ENCODE measurements around the gene IGSF3. TPM values are rescaled to one million over a fixed set of nuclear protein-coding genes. Genes with fewer than 3 reads are reported as not detected.
A peak's percentile ranks its signal among the peaks of the same experiment; 100 is the strongest.

The IGSF3 gene
- total RNA-seq, 1 experiment from 2014 or later: 5.8 TPM

GRCh38 chr1:116557323-116557878 is 110.1 kb downstream of the IGSF3 start:
- no peaks in the 10 kb centered on the region for H3K36me3 ChIP-seq
- no peak overlapping the region for H3K4me3 ChIP-seq
- H3K27ac ChIP-seq: no peak overlapping the region; the same call in 1 of the 2 replicates

GRCh38 chr1:116556289-116557006 is 111.1 kb downstream of the IGSF3 start:
- no peaks in the 10 kb centered on the region for H3K27me3 ChIP-seq (replicated peaks)
- peak; percentile 86 to 89 for DNase-seq (ENCODE audit: low read depth in 1 of 2, low spot score in 2 of 2)
- H3K9me3 ChIP-seq (replicated peaks): no peaks in the 10 kb centered on the region
- H3K27ac ChIP-seq: peak overlapping the region; percentile 66
- H3K4me3 ChIP-seq: no peak overlapping the region
- no peaks in the 10 kb centered on the region for H3K36me3 ChIP-seq
- H3K4me1 ChIP-seq (replicated peaks): peaks cover 11% of the 10 kb centered on the region

More at GRCh38 chr1:116557323-116557878, 110.1 kb downstream of the IGSF3 start:
- no peak for DNase-seq (ENCODE audit: low read depth in 1 of 2, low spot score in 2 of 2)
- Histone ChIP-seq H3K27me3 (replicated peaks) (no peaks in the 10 kb centered on the region), H3K9me3 (replicated peaks) (no peaks in the 10 kb centered on the region), H3K4me1 (replicated peaks) (peaks cover 11% of the 10 kb centered on the region)

- H3K4me3 ChIP-seq: no peak overlapping the region
- peaks cover 11% of the 10 kb centered on the region for H3K4me1 ChIP-seq (replicated peaks)
- no peaks in the 10 kb centered on the region for H3K27me3 ChIP-seq (replicated peaks)
- H3K27ac ChIP-seq: no peak overlapping the region
- no peak for DNase-seq (ENCODE audit: low read depth in 1 of 2, low spot score in 2 of 2)
- H3K36me3 ChIP-seq: no peaks in the 10 kb centered on the region
- no peaks in the 10 kb centered on the region for H3K9me3 ChIP-seq (replicated peaks)
Measured at GRCh38 chr1:116554924-116555323, 112.6 kb downstream of the IGSF3 start.

GRCh38 chr1:116553386-116554115 is 114.0 kb downstream of the IGSF3 start:
- Histone ChIP-seq H3K4me3 (no peak overlapping the region), H3K27ac (no peak overlapping the region), H3K36me3 (no peaks in the 10 kb centered on the region), H3K4me1 (replicated peaks) (peaks cover 11% of the 10 kb centered on the region), H3K9me3 (replicated peaks) (no peaks in the 10 kb centered on the region), H3K27me3 (replicated peaks) (no peaks in the 10 kb centered on the region)
- DNase-seq (ENCODE audit: low read depth in 1 of 2, low spot score in 2 of 2): no peak

GRCh38 chr1:116546354-116546977 is 121.1 kb downstream of the IGSF3 start:
- no peak for DNase-seq (ENCODE audit: low read depth in 1 of 2, low spot score in 2 of 2)
- Histone ChIP-seq H3K4me3 (no peak overlapping the region), H3K27me3 (replicated peaks) (no peaks in the 10 kb centered on the region)

GRCh38 chr1:116545359-116545705 is 122.2 kb downstream of the IGSF3 start:
- peaks cover 18% of the 10 kb centered on the region for H3K36me3 ChIP-seq
- DNase-seq (ENCODE audit: low read depth in 1 of 2, low spot score in 2 of 2): no peak
- H3K9me3 ChIP-seq (replicated peaks): no peaks in the 10 kb centered on the region
- no peaks in the 10 kb centered on the region for H3K27me3 ChIP-seq (replicated peaks)
- no peaks in the 10 kb centered on the region for H3K4me1 ChIP-seq (replicated peaks)
- no peak overlapping the region for H3K4me3 ChIP-seq
- H3K27ac ChIP-seq: no peak overlapping the region

More at GRCh38 chr1:116546354-116546977, 121.1 kb downstream of the IGSF3 start:
- Histone ChIP-seq H3K4me1 (replicated peaks) (no peaks in the 10 kb centered on the region), H3K36me3 (peaks cover 15% of the 10 kb centered on the region), H3K9me3 (replicated peaks) (no peaks in the 10 kb centered on the region), H3K27ac (no peak overlapping the region)

- Histone ChIP-seq H3K36me3 (peaks cover 18% of the 10 kb centered on the region), H3K9me3 (replicated peaks) (no peaks in the 10 kb centered on the region)
- DNase-seq (ENCODE audit: low read depth in 1 of 2, low spot score in 2 of 2): no peak
Measured at GRCh38 chr1:116544588-116545358, 122.8 kb downstream of the IGSF3 start.

GRCh38 chr1:116540088-116540487 is 127.4 kb downstream of the IGSF3 start:
- DNase-seq (ENCODE audit: low read depth in 1 of 2, low spot score in 2 of 2): no peak
- Histone ChIP-seq H3K4me3 (no peak overlapping the region), H3K9me3 (replicated peaks) (no peaks in the 10 kb centered on the region), H3K27ac (no peak overlapping the region), H3K27me3 (replicated peaks) (no peaks in the 10 kb centered on the region), H3K4me1 (replicated peaks) (no peaks in the 10 kb centered on the region), H3K36me3 (peaks cover 21% of the 10 kb centered on the region)

More at GRCh38 chr1:116544588-116545358, 122.8 kb downstream of the IGSF3 start:
- H3K4me1 ChIP-seq (replicated peaks): no peaks in the 10 kb centered on the region
- H3K4me3 ChIP-seq: no peak overlapping the region
- no peaks in the 10 kb centered on the region for H3K27me3 ChIP-seq (replicated peaks)
- no peak overlapping the region for H3K27ac ChIP-seq

- no peak overlapping the region for H3K4me3 ChIP-seq
- DNase-seq (ENCODE audit: low read depth in 1 of 2, low spot score in 2 of 2): no peak
- no peak overlapping the region for H3K27ac ChIP-seq
- no peaks in the 10 kb centered on the region for H3K9me3 ChIP-seq (replicated peaks)
- no peaks in the 10 kb centered on the region for H3K4me1 ChIP-seq (replicated peaks)
- no peaks in the 10 kb centered on the region for H3K27me3 ChIP-seq (replicated peaks)
- H3K36me3 ChIP-seq: peaks cover 30% of the 10 kb centered on the region
Measured at GRCh38 chr1:116538544-116538943, 129.0 kb downstream of the IGSF3 start.

GRCh38 chr1:116537898-116538297 is 129.6 kb downstream of the IGSF3 start:
- Histone ChIP-seq H3K4me1 (replicated peaks) (no peaks in the 10 kb centered on the region), H3K9me3 (replicated peaks) (no peaks in the 10 kb centered on the region), H3K27me3 (replicated peaks) (no peaks in the 10 kb centered on the region), H3K36me3 (peaks cover 26% of the 10 kb centered on the region), H3K27ac (no peak overlapping the region), H3K4me3 (no peak overlapping the region)
- DNase-seq (ENCODE audit: low read depth in 1 of 2, low spot score in 2 of 2): no peak

- Histone ChIP-seq H3K27me3 (replicated peaks) (no peaks in the 10 kb centered on the region), H3K36me3 (peaks cover 22% of the 10 kb centered on the region), H3K9me3 (replicated peaks) (no peaks in the 10 kb centered on the region), H3K27ac (no peak overlapping the region), H3K4me3 (no peak overlapping the region), H3K4me1 (replicated peaks) (no peaks in the 10 kb centered on the region)
- DNase-seq (ENCODE audit: low read depth in 1 of 2, low spot score in 2 of 2): no peak
Measured at GRCh38 chr1:116537040-116537831, 130.3 kb downstream of the IGSF3 start.

- Histone ChIP-seq H3K4me1 (replicated peaks) (peaks cover 6% of the 10 kb centered on the region), H3K36me3 (peaks cover 16% of the 10 kb centered on the region), H3K27ac (no peak overlapping the region), H3K9me3 (replicated peaks) (no peaks in the 10 kb centered on the region), H3K27me3 (replicated peaks) (no peaks in the 10 kb centered on the region), H3K4me3 (no peak overlapping the region)
- DNase-seq (ENCODE audit: low read depth in 1 of 2, low spot score in 2 of 2): no peak
Measured at GRCh38 chr1:116534014-116534739, 133.4 kb downstream of the IGSF3 start.
